ENCODE data around the gene RBM17.
"Not testable (repeated sequence)": the region's sequence is repeated elsewhere in the genome, so short reads cannot be mapped to it uniquely, and the experiment has no call there.

The RBM17 gene

GRCh38 chr10:6080417-6080973, 8.3 kb upstream of the RBM17 start:
- no peak for DNase-seq

GRCh38 chr10:6082496-6083395, 6.1 kb upstream of the RBM17 start:
- no peak for DNase-seq

DNA sequence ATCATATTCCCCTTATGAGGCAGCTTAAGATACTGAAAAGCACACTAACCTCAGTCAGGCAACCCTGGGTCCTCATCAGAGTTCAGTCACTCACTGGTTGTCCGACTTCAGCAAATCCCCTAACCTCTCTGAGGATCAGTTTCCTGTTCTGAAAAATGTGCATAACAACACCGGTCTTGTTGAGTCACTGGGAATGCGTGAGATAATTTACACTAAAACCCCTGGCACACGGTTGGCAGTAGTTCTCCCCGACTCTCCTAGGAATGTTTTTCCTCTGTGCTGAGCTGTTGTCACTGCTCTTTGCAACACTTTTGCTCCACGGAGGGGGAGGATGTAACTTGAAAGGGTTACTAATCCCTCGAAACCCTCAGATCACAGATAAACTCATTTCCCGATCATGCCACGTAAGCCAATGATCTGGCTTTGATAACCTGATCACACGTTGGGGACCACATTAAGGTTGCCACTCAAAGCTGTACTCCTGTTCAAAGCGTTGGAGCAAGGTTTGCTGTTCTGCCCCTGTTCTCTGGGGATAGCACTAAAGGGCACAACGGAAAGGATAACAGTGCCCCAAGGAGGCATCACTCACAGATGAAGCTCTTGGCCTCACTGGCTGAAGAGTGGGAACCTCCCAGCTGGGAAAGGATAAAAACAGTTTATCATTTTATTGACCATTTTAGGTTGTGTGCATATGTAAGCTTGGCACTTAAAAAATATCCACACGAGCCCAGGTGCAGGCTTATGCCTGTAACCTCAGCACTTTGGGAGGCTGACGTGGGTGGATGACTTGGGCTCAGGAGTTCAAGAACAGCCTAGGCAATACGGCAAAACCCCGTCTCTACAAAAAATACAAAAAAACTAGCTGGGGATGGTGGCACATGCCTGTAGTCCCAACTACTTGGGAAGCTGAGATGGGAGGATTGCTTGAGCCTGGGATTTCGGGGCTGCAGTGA, 5.0 kb upstream of the RBM17 start:
- DNase-seq, result no peak

GRCh38 chr10:6086375-6087233, 2.2 kb upstream of the RBM17 start:
- DNase-seq, result peak; percentile 96 to 97

DNA sequence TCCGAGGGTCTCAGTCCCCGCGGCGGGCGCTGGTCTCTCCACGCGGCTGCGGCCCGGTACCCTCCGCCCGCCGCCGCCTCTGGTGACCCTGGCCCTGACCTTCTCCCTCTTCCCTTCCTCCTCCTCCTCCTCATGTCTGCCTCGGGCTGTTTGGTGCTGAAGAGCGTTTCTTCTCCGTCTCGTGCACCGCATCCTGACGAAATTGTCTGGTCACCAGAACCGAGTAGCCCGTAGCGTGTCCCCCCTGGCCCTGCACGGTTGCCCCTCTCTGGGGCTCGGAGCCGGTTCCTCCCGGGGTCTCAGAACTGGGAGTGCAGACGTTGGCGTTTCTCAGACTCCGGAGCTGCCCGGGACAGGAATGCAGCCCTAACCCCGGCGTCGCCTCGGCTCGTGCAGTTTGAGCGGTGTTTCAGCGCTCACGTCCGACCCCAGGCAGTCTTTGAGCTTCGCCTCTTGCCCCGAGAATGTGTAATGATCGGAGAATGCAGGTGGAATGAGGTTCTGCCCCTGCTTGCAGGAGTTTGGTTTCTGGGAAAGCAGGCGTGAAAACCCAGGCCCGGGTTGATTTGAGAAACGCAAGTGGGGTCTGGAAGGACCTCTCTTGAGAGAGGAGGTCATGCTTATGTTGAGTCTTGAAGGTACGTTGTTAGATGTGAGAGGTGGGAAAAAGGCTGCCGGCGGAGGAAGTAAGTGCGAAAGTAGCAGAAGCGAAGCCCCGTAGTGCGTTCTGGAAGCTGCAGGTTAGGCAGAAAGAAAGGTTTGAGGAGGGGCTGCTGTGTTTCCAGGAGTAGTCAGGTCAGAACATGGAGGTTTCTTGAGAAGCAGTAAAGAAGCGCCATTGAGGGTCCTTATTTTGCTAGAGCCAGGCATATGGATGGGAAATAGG, 743 bp downstream of the RBM17 start:
- peak; percentile 35 to 53 for DNase-seq

DNA sequence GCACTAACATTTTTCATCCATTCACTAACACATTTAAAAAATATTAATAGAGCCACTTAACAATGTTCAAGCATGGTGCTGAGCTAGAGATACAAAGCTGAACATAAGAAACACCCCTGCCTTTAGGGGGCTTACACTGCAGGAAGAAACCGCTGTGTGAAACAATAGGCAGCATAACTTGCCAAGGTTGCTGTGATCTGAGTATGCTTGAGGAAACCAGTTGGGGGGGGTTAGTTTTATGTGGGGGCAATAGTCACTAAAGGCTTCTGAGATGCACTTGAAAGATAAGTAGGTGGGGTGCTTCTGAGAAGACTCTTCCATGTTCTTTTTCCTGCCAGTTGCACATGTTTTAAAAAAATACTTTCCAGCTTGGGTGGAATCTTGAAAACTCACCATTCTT, 2.8 kb downstream of the RBM17 start:
- peak; percentile 43 to 51 for DNase-seq

- DNase-seq, result peak in 1 of 2 experiments; percentile 26
Observed at GRCh38 chr10:6092731-6093130, 3.9 kb downstream of the RBM17 start.

DNA sequence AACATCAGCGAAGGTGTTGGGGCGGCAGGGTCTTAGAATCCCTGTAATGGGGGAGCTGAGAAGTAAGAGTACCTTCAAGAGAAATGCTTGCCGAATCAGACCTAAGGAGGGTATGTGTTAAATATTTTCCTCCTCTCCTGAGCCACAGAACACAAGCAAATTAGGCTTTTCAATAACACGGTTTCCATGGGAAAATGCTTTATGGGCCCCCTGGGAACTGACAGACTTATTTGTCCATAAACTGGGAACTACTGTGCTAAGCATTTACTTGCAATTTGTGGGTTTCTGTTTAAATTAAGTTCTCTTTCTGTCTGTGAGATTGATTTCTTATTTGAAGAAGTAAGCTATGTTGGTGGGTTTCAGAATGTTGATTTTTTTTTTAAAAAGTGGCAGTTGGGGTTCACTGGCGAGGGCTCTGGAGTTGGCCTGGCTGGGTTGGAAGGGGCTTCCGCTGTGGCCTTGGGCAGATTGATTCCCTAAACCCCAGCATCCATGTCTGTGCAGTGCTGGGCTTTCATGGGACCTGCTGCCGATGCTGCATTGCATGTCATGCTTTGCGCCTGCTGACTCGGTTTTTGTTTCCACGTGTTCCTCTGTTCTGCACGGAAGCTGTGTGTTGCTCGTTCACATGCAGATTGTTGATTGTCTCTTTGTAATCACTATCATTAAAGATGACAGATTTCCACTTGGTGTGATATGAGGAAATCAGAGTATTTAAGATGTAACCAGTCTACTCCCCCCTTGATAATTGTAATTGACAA, 7.2 kb downstream of the RBM17 start:
- DNase-seq, result no peak

DNA sequence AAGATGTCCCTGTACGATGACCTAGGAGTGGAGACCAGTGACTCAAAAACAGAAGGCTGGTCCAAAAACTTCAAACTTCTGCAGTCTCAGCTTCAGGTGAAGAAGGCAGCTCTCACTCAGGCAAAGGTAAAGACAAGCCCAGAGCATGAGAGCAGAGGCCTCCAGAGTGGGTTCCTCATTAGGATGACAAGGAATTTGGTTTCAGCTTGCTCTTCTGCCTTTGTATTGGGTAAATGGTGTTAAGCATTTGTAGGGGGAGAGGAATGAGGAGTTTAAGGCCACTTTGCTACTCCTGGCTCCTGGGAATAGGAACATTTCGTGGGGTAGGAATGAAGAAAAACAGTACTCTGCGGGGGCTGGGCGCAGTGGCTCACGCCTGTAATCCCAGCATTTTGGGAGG, 8.2 kb downstream of the RBM17 start:
- no peak for DNase-seq

DNA sequence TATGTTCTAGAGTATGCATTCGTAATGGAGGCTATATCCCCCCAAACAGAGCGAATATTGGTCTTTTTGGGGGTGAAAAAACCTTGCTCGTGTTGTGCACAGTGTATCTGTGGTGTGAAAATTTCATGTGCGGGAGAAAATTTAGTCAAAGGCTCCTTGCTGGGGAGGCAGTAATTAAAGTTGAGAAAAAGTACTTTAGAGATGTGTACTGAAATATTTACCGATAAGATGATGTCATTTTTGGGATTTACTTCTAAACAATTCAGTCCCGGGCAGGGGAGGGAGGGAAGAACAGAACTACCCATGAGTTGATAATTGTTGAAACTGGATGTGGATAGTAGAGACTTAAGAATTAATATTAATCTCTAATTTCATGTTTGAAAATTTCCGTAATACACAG, 9.3 kb downstream of the RBM17 start:
- no peak for DNase-seq

DNA sequence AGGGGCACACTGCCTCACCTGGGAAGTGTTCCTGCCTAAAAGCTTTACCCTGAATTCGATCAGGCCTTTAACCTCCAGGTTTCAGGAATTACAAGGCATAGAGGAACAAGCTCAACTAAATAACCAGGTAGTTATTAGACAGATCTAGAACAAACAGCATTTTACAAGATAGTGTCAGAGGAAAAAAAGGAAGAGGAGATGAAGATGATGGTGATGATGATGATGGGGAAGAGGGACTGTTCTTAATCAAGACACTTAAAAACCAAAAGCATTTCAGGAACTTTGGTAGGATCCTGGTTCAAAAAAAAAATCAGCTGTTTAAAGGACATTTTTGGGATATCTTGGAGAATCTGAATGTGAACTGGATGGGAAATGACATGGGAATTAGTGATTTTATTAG, 11.5 kb downstream of the RBM17 start:
- DNase-seq, result no peak

- DNase-seq, result no peak
Observed at GRCh38 chr10:6101181-6101580, 12.3 kb downstream of the RBM17 start.

- DNase-seq, result no peak
Observed at GRCh38 chr10:6102128-6102527, 13.3 kb downstream of the RBM17 start.

- no peak for DNase-seq
Observed at GRCh38 chr10:6103591-6103990, 14.8 kb downstream of the RBM17 start.

GRCh38 chr10:6107616-6108015, 18.8 kb downstream of the RBM17 start:
- not testable (repeated sequence) for DNase-seq

DNA sequence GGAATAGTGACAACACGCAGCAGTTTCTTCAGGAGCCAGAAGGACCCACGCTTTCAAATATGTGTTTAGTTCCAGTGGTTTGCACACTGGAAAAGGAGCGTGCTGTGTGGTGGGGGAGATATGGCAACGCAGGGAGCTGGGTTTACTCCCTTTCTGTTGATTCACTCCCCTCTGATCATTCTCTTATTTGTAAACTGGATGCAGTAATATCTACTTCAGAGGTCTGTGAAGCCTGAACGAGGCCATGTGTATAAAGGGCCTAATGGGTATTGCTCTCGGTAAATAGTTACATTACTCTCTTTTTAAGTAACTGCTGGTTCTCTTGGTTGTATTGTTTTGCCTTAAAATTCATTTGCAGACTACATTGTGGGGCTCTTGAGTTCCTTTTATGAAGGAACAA, 19.2 kb downstream of the RBM17 start:
- DNase-seq, result no peak

DNA sequence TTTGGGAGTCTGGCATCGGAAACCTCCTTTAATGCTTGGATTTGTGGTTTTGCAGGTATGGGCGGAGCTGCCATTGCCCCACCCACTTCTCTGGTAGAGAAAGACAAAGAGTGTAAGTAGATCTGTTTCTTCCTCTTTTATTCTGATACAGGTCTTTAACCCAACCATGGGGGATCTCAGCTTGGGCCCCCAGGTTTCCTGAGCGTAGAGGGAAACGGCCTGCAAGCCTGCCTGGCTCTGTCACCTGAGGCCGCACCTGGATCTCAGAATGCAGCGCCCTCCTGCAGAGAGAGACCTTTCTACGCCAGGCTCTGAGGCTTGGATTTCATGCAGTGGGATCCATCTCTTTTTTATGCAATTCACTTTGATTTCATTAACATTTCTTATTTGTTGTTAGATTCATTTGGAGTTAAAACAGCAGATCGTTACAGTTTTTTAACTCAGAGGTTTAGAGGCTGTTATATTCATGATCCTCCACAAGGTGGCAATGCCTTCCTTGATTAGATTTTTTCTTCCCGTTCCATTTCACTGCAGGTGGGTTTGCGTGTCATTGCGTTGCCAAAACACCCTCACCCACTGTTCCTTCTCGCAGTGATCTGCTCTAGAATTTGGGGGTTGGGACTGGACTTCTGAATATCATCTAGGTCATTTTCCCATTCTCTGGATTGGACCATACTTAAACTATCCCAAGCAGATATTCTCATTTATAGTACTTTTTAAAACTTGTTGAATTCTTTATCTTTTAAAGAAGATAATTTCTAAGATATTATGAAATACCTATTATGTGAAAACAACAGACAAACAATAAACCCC, 20.0 kb downstream of the RBM17 start:
- peak; percentile 74 to 89 for DNase-seq

GRCh38 chr10:6109444-6109775, 20.6 kb downstream of the RBM17 start:
- no peak for DNase-seq

GRCh38 chr10:6110136-6110535, 21.3 kb downstream of the RBM17 start:
- DNase-seq, result no peak

DNA sequence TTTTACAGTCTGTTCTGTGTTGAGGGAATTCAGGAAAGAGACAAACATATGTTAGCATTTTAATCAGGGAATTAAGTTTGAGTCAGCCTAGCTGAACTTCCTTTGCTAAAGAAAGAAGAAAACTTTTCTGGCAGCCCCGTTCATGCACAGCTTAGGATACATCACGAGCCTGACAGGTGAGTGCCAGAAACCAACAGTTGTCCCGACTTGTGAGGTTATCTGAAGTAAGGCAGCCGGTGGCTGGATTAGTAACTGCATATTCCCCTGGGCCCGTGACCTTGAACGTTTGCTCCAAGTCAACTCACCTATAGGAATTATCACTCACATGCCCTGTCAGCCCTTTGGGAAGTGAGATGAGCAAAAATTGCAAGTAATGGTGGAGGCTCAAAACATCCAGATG, 24.1 kb downstream of the RBM17 start:
- no peak for DNase-seq

Data from Kasumi-1 (cell line).